ENCODE measurements around the gene MARK3.

DNA sequence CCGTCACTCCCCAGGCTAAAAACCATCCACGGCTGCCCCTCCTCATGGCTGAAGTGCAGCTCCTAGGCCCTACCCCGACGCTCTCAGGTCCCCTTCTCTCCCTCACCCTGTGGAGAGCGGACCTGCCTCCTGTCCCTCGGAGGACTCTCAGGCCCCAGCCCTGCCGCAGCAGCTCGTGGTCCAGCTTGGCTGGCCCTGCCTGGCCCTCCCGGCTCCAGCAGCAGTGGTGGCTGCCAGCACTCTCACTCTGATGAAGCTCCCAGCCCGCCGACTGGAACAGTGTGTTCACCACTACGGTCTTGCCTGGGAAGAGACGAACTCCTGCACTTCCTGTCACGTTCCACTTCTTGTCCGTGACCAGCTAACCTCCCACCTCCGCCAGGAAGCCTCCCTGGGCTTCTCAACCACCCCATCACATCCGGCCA is 166.1 kb downstream of the MARK3 start:
- TF ChIP-seq, protein P1, sequence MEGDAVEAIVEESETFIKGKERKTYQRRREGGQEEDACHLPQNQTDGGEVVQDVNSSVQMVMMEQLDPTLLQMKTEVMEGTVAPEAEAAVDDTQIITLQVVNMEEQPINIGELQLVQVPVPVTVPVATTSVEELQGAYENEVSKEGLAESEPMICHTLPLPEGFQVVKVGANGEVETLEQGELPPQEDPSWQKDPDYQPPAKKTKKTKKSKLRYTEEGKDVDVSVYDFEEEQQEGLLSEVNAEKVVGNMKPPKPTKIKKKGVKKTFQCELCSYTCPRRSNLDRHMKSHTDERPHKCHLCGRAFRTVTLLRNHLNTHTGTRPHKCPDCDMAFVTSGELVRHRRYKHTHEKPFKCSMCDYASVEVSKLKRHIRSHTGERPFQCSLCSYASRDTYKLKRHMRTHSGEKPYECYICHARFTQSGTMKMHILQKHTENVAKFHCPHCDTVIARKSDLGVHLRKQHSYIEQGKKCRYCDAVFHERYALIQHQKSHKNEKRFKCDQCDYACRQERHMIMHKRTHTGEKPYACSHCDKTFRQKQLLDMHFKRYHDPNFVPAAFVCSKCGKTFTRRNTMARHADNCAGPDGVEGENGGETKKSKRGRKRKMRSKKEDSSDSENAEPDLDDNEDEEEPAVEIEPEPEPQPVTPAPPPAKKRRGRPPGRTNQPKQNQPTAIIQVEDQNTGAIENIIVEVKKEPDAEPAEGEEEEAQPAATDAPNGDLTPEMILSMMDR (conservative IDR thresholded peaks at IDR 0.05), result no peak
- no peak for TF ChIP-seq ZFX (IDR thresholded peaks at IDR 0.05)
